HG03280 (cell line): ENCODE measurements around the gene POLR3B.

Experiments used
- ATAC-seq: cut with Tn5 transposase; IDR thresholded peaks from one replicate; pipeline ENCODE4 v1.9.1; 2021; ENCODE audit warnings: mild to moderate bottlenecking, moderate library complexity; ENCODE audit not compliant: unreplicated experiment

The POLR3B gene

GRCh38 chr12:106522708-106523107, 165.2 kb downstream of the POLR3B start:
- no peak for ATAC-seq

DNA sequence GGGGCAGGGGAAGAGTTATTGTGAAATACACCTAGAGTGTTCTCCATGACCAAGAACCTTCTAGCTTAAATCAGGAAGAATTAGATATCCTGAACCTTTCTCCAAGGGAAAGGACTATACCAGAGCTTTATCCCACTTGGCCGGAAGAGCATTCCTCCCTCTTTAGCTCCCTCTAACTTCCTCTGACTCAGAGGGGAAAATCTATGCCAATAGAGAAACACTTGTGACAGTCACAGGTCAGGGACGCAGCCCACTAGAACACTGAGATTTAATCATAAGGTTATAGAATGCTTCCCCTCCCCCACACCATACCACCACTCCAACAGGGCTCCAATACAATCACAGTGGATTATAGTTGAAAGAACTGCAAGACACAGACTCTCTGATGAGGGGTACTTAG, 169.8 kb downstream of the POLR3B start:
- no peak for ATAC-seq

DNA sequence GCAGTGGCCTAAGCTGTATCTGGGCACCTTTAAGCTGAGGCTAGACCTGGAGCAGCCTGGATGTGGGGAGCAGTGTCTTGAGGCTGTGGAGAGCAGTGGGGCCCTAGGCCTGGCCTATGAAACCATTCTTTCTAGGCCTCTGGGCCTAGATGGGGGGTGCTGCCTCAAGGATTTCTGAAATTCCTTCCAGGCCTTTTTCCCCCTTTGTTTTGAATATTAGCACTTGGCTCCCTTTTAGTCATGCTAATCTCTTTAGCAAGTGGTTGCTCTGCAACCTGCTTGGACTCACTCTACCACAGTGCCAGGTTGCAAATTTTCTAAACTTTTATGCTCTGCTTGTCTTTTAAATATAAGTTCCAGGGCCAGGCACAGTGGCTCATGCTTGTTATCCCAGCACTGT, 183.7 kb downstream of the POLR3B start:
- ATAC-seq, result no peak

GRCh38 chr12:106551410-106551809, 193.9 kb downstream of the POLR3B start:
- ATAC-seq, result no peak

DNA sequence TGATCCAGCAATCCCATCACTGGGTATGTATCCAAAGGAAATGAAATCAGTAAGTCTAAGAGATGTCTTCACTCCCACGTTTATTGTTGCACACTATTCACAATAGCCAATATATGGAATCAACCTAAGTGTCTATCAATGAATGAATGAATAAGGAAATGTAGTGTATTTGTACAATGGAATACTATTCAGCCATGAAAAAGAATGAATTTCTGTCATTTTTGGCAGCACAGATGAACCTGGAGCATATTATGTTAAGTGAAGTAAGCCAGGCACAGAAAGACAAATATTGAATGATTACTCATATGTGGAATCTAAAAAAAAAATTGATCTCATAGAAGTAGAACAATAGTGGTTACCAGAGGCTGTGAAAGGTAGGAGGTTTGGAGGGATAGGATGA, 194.7 kb downstream of the POLR3B start:
- ATAC-seq, result no peak
